ENCODE data around the gene SGCD.

The SGCD gene

GRCh38 chr5:156753846-156754245 is 426.9 kb downstream of the SGCD start:
- no peaks in the 10 kb centered on the region for H3K4me1 Mint-ChIP-seq
- no peaks in the 10 kb centered on the region for H3K36me3 Mint-ChIP-seq (ENCODE audit: low read depth)
- H3K27me3 Mint-ChIP-seq (ENCODE audit: low read depth, poor library complexity), result no peaks in the 10 kb centered on the region
- TF ChIP-seq CTCF (IDR thresholded peaks at IDR 0.05), result no peak
- no peak overlapping the region for H3K27ac Mint-ChIP-seq
- H3K4me3 Mint-ChIP-seq, result no peak overlapping the region
- H3K9me3 Mint-ChIP-seq, result no peaks in the 10 kb centered on the region
- DNase-seq, result no peak

- no peaks in the 10 kb centered on the region for H3K9me3 Mint-ChIP-seq
- DNase-seq, result no peak
- H3K36me3 Mint-ChIP-seq (ENCODE audit: low read depth), result no peaks in the 10 kb centered on the region
- H3K27me3 Mint-ChIP-seq (ENCODE audit: low read depth, poor library complexity), result no peaks in the 10 kb centered on the region
- H3K4me1 Mint-ChIP-seq, result no peaks in the 10 kb centered on the region
- no peak overlapping the region for H3K4me3 Mint-ChIP-seq
- no peak for TF ChIP-seq CTCF (IDR thresholded peaks at IDR 0.05)
- H3K27ac Mint-ChIP-seq, result no peak overlapping the region
Measured at GRCh38 chr5:156755421-156756087, 428.6 kb downstream of the SGCD start.

- Mint-ChIP-seq H3K9me3 (no peaks in the 10 kb centered on the region), H3K36me3 (ENCODE audit: low read depth) (no peaks in the 10 kb centered on the region), H3K27ac (no peak overlapping the region), H3K4me3 (no peak overlapping the region), H3K27me3 (ENCODE audit: low read depth, poor library complexity) (no peaks in the 10 kb centered on the region), H3K4me1 (no peaks in the 10 kb centered on the region)
- DNase-seq, result no peak
- TF ChIP-seq CTCF (IDR thresholded peaks at IDR 0.05), result no peak
Measured at GRCh38 chr5:156758011-156758791, 431.2 kb downstream of the SGCD start.

GRCh38 chr5:156759156-156759555 is 432.2 kb downstream of the SGCD start:
- H3K27ac Mint-ChIP-seq, result no peak overlapping the region
- no peaks in the 10 kb centered on the region for H3K36me3 Mint-ChIP-seq (ENCODE audit: low read depth)
- no peak for TF ChIP-seq CTCF (IDR thresholded peaks at IDR 0.05)
- DNase-seq, result no peak
- H3K9me3 Mint-ChIP-seq, result no peaks in the 10 kb centered on the region
- no peaks in the 10 kb centered on the region for H3K4me1 Mint-ChIP-seq
- H3K27me3 Mint-ChIP-seq (ENCODE audit: low read depth, poor library complexity), result no peaks in the 10 kb centered on the region
- H3K4me3 Mint-ChIP-seq, result no peak overlapping the region

GRCh38 chr5:156762771-156763170 is 435.8 kb downstream of the SGCD start:
- Mint-ChIP-seq H3K36me3 (ENCODE audit: low read depth) (no peaks in the 10 kb centered on the region), H3K4me3 (no peak overlapping the region), H3K27me3 (ENCODE audit: low read depth, poor library complexity) (no peaks in the 10 kb centered on the region), H3K4me1 (no peaks in the 10 kb centered on the region), H3K27ac (no peak overlapping the region), H3K9me3 (no peaks in the 10 kb centered on the region)
- no peak for TF ChIP-seq CTCF (IDR thresholded peaks at IDR 0.05)
- no peak for DNase-seq
